ENCODE measurements around the gene GPX1.
"Not testable (repeated sequence)": the region's sequence is repeated elsewhere in the genome, so short reads cannot be mapped to it uniquely, and the experiment has no call there.

Gene GPX1

DNA sequence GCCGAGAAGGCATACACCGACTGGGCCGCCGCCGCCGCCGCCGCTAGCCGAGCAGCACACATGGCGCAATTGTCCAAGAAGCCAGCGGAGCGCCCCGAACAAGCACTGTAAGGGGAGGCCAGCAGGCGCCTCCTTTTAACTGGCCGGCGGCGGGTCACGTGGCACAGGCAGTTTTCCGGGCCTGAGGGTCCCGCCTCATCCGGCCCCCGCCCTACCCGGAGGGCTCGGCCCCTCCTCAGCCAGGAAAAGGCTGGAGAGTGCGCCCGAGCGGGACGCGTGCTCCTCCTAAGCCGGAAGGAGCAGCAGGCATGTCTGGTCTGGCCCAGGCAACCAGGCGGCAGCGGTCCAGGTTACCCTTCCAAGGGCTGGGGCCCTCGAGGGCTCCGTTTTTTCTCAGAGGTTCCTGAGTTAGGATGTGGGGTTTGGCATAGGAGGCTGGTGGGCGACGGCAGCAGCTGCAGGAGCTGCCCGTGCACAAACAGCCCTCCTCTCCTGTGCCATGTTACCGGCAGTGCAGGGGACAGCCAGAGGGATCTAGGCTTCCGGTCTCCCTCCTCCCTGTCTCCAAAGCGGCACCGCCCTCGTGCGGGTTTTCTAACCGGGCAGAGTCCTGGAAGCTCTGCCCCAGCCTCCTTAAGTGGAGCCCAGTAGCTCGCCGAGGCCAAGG is at the start of gene GPX1:
GPX1 (minus strand) TSS at position 137 of the 667 bp plus-strand sequence; CDS start at position 62, 75 bp downstream.
- DNase-seq (ENCODE audit: low read depth): peak; percentile 94

DNA sequence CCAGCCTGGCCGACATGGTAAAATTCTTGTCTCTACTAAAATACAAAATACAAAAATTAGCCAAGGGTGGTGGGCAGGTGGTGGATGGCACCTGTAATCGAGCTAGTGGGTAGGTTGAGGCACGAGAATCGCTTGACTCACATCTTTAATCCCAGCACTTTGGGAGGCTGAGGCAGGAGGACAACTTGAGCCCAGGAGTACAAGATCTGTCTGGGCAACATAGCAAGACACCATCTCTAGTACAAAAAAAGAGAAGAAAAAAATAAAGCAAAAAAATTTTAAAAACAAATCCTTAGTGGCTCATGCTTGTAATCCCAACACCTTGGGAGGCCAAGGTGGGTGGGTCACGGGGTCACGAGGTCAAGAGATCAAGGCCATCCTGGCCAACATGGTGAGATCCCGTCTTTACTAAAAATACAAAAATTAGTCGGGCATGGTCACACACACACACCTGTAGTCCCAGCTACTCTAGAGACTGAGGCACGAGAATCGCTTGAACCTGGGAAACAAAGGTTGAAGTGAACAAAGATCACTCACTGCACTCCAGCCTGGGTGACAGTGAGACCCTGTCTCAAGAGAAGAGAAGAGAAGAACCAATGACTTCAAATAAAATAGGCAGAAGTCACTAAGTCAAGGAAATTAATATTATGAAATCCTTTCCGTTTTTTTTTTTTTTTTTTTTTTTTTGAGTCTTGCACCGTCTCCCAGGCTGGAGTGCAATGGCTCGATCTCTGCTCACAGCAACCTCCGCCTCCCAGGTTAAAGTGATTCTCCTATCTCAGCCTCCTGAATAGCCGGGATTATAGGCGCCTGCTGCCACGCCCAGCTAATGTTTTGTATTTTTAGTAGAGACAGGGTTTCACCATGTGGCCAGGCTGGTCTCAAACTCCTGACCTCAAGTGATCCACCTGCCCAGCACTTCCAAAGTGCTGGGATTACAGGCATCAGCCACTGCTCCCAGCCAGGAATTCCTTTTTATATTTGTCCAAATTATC is 48.7 kb upstream of the GPX1 start:
- DNase-seq (ENCODE audit: low read depth): no peak

DNA sequence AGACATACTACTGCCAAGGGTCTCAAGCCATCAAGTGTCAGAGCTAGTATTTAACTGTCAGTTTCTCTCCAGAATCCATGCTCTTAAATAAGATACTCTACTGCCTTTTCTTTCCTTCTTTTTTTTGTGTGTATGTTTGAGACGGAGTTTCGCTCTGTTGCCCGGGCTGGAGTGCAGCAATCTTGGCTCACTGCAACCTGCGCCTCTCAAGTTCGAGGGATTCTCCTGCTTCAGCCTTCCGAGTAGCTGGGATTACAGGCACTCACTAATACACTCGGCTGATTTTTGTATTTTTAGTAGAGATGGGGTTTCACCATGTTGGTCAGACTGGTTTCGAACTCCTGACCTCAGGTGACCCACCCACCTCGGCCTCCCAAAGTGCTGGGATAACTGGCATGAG is 47.4 kb upstream of the GPX1 start:
- not testable (repeated sequence) for DNase-seq (ENCODE audit: low read depth)

DNA sequence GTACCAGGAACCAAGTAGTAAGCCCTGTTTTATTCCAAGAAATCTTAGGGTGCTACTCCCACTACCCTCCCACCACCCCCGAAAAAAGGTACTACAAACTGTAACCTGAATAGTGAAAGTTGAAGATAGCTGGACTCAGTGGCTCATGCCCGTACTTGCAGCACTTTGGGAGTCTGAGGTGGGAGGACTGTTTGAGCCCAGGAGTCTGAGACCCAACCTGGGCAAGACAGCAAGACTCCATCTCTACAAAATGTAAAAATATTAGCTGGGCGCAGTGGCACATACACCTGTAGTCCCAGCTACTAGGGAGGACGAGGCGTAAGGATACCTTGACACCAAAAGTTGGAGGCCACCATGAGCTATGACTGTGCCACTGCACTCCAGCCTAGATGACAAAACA is 45.7 kb upstream of the GPX1 start:
- no peak for DNase-seq (ENCODE audit: low read depth)

DNA sequence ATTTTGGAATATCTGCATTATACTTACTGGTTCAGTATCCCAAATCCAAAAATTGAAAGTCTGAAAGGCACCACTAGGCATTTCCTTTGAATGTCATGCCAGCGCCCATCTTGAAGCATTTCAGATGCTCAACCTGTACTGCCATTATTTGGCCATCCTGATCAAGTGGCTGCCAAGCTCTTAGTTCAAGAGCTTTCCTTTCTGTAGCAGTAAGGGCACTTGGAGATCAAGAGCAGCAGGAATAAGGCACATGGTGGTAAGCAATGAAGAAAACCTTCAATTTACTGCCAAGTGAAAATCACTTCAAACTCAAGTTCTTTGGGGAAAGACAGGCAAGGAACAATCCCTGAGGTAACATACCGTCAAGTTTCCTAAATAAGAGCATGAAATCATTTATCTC is 43.6 kb upstream of the GPX1 start:
- DNase-seq (ENCODE audit: low read depth): no peak

DNA sequence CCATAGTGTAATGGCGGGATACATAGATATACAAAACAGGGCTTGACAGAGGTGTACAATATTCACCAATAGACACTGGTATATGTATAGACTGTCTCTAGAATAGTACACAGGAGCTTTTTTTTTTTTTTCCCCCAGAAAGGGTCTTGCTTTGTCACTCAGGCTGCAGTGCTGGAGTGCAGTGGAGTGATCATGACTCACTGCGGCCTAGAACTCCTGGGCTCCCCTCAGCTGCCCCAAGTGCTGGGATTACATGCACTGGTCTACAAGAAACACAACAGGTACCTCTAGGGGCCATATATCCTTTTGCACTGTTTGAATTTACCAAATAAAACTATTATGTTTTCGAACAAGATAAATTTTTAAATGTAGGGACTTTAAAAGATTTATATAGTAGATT is 41.3 kb upstream of the GPX1 start:
- no peak for DNase-seq (ENCODE audit: low read depth)

DNA sequence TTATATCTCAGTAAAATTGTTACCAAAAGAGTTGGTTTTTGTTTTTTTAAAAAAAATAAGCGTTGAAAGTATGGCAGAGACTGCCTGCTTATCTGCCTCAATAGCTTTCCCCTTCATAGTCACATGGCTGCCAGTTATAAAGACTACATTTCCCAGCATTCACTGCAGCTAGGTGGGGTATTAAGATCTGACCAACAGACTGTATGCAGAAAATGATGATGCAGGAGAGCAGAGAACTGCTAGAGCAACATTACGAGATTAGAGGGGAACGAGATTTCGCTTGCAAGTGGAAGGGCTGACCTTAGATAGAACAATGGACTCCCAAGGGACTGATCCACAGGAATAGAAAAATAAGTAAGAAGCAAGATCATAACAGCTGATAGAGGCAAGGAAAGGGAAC is 39.3 kb upstream of the GPX1 start:
- no peak for DNase-seq (ENCODE audit: low read depth)

DNA sequence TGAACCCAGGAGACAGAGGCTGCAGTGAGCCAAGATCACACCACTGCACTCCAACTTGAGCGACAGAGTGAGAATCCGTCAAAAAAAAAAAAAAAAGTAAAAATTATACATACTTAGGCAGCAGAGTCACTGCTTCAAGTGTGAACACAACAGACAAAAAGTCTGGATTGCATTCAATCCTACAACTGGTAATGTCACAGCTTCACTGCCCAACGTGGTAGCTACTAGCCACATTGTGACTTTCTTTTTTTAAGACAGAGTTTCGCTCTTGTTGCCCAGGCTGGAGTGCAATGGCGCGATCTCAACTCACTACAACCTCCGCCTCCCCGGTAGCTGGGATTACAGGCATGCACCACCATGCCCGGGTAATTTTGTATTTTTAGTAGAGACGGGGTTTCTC is 33.2 kb upstream of the GPX1 start:
- not testable (repeated sequence) for DNase-seq (ENCODE audit: low read depth)

DNA sequence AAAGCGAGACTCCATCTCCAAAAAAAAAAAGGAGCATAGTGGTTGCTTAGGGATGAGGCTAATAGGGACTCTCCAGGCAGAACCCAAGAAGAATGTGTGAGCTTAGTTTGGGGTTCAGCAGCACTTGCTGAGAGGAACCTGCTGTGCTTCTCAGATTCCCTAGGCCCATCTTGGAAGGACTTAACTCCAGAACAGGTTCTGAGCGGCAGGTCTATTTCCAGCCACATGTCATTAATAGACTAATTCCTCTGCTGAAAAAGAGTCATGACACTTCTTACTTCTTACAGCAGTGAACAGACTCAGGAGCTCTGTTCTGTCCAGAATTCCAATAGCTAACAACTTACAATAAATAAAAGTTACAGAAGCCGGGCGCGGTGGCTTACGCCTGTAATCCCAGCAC is 31.1 kb upstream of the GPX1 start:
- no peak for DNase-seq (ENCODE audit: low read depth)

DNA sequence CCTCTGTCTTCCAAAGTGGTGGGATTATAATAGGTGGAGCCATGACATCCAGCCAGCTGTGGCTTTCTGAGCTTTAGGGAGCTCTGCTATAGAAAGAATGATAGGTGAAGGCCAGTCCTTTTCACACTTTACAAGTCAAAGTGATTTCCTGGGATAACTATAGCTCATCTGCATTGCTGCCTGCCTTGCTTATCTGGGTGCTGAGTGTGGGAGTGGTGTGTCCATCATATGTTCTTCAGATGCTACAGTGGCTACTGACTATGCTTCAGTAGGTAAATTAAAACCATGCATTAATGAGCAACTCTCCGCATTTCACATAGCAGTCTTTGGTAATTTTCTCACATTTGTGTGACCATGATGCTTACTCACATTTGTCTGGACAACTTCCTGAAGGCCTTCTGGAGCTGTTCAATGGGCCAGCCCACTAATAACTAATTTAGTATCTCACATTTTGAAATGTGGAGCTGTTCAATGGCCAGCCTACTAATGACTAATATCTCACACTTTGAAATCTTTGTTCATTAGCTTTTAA is 30.2 kb upstream of the GPX1 start:
- no peak for DNase-seq (ENCODE audit: low read depth)

DNA sequence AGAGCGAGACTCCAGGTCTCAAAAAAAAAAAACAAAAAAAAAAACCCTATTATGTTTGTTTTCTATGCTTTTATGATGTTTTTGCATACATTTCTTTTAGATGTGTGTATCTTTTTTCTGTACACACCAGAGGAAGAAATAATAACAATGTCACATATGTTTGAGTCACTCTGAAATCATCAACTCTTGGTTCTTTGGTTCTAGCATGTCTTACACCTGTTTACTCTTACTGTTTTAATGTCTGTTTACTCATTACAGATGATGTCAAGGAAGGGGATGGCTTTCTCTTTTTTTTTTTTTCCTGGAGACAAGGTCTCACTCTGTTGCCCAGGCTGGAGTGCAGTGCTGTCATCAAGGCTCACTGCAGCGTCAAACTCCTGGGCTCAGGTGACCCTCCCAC is 29.6 kb upstream of the GPX1 start:
- no peak for DNase-seq (ENCODE audit: low read depth)

DNA sequence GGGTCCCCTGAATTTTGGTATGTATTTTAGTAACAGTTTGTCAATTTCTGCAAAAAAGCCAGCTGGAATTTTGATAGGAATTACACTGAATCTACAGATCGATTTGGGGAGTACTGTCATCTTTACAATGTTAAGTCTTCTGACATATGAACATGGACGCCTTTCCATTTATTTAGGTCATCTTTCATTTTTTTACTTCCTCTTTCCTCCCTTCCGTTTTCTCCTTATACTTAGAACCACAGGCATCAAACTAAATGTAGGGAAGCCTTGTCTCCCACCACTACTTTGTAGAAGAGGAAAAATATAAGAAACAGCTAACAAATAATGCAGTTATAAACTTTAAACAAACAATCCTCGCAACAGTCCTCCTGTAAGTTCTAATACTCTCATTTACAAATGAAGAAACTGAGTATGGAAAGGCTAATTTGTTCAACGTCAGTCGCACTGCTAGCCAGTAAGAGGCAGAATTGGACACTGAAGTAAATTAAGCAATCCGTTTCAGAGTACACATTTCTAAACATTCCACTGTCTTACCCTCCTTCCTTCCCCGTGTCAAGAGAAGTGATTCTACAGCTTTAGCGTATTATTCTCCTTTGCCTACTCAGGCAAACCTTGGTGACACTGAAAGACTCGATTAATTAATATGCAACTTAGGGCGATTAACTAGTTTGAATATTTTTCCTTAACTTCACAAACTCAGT is 28.1 kb upstream of the GPX1 start:
- DNase-seq (ENCODE audit: low read depth): no peak

DNA sequence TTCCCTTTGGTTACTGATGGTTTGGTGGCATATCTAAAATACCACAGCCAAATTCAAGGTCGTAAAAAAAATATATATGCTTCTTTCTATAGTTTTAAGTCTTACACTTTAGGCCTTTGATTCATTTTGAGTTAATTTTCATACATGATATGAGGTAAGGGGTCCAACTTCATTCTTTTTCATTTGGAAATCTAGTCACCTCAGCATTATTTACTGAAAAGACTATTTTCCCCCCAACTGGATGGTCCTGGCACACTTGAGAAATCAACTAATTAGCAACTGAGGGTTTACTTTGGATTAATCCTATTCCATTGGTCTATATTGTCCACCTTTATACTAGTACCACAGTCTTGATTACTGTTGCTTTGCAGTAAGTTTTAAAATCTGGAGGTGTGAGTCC is 27.5 kb upstream of the GPX1 start:
- no peak for DNase-seq (ENCODE audit: low read depth)

DNA sequence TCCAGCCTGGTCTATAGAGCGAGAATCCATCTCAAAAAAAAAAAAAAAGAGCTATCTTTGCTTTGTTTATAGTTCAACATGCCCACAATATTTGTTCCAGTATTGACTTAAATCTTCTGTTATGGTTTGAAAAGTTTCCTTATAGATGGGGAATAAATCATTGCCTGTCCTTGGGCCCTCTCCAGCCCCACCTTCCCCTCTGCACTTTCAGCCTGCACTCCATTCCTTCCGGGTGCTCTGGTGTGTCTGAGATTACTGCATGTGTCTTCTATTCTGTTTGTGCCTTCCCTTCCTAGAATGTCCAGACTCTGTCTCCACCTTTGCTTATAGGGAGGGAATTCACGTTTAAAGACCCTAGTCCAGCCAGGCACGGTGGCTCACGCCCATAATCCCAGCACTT is 25.2 kb upstream of the GPX1 start:
- DNase-seq (ENCODE audit: low read depth): no peak

DNA sequence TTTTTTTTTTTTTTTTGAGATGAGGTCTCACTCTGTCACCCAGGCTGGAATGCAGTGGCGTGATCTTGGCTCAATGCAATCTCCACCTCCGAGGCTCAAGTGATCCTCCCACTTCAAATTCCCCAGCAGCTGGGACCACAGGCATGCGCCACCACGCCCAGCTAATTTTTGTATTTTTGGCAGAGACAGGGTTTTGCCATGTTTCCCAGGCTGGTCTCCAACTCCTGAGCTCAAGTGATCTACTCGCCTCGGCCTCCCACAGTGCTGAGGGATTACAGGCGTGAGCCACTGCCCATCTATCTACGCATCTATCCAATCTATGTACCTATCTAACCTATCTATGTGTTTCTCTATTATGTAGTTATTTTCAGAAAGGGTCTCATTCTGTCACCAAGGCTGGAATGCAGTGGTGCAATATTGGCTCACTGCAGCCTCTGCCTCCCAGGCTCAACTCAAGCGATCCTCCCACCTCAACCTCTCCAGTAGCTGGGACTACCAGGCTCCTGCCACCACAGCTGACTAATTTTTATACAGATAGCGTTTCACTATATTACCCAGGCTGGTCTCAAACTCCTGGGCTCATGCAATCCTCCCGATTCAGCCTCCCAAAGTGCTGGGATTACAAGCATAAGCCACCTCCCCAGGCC is 20.2 kb upstream of the GPX1 start:
- DNase-seq (ENCODE audit: low read depth): peak; percentile 73

DNA sequence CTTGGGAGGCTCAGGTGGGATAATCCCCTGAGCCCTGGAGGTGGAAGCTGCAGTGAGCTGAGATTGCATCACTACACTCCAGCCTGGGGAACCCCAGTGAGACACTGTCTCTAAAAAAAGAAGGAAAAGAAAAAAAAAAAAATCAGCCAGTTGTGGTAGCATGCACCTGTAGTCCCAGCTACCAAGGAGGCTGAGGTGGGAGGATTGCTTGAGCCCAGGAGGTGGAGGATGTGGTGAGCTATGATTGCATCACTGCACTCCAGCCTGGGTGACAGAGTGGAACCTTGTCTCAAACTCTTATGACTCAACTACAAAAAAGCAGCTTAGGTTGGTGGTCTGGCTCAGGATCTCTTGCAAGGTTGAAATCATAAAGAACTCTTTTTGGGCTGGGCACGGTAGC is 19.3 kb upstream of the GPX1 start:
- DNase-seq (ENCODE audit: low read depth): no peak

DNA sequence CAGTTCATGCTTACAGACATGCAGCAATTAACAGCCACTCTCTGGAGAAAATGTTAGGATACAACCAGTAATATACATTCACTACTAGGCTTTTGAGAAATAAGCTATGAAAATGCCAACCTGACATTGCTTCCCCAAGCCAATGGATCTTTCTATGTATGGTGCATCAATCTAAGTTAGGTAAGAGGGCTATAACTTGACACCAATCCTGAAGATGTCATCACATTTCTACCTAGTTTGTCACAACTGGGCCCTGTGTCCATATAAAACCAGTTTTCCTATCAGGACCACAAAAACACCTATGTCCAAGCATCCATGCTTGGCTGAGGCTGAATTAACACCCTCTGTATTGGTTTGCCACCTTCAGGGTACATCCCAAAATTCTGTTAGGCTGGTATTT is 13.8 kb upstream of the GPX1 start:
- no peak for DNase-seq (ENCODE audit: low read depth)

DNA sequence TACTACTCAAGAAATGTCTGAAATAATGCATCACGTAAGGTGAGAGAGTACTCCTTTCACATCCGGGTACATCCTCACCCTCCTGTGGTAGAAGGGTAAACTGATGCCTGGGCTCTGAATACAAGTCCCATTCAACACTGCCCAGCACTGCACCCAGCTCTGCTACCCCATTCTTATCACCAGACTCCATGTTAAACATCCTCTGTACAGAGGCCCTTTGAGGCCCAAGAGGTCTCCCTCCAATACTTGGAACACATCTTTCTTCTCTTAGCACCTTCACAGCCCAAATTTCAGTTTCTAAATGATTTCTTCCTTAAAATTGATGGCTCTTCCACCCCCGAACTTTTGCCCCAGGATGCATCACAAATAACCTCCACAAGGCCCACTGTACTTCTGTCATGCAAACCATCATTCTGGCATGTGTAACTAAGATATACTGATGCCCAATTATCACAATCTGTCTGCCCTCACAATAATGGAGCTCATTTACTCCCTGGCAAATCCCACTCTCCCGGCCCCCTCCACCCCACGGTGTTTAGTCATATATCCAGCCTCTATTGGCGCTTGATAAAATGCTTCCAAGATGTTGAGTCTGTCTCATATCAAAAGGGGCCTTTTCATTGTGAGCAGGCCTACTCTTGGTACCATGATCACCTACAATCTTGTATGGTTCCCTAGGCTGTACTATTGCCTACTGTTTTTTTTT is 12.6 kb upstream of the GPX1 start:
- DNase-seq (ENCODE audit: low read depth): no peak

DNA sequence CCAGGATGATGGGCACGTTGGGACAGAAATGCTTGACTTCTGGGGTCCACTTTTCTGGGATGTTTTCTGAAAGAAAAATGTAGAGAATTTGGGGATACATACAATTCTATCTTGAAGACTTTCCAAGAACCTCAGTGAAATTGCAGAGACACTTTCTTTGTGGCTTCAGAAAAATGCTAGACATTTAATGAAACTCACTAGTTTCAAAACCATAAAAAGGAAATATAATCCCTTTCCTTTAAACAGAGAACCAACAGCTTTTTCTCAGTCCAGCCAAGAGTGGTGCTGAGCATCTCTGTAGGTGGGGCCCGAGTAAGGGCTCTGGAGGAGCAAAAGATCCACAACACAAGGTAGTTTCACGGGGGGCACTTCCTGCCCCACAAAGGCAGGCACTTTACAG is 4.4 kb upstream of the GPX1 start:
- DNase-seq (ENCODE audit: low read depth): no peak

DNA sequence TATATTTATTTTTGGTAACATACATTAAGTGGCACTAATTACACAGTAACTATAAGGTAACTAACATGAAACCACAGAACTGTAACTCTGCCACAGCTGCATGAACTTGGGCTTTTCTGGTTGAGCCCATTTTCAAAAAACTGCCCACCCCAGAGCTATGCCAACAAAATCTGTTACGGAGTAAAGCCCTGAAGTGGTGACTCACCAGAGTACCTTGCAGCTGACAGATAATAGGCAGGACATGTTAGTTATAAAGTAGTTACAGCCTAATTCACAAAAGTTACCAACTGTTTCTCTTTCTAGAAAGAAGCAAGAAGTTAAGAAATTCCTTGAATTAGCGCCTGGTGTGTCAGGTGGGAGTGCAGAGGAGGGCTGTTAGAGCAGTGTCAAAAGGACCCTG is 1.5 kb upstream of the GPX1 start:
- no peak for DNase-seq (ENCODE audit: low read depth)

DNA sequence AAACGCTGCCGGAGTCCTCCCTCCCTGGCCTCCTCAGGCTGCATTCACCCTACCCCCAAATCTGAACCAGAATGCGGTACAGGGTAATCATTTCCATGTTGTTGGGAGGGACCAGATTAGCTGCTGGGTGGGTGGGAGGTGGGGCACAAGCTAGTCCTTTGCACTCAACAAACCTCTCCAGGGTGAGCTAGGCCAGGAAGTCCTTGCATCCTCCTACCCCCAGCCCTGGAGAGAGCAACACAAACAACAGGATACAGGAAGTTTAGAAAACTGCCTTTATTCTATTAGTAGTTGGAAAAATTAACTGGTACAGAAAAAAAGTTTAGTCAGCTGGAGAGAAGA is 702 bp upstream of the GPX1 start:
- no peak for DNase-seq (ENCODE audit: low read depth)

All from stromal cell of bone marrow (primary cell).